ENCODE measurements around the gene FURIN.
"Not testable (repeated sequence)": the region's sequence is repeated elsewhere in the genome, so short reads cannot be mapped to it uniquely, and the experiment has no call there.

Gene FURIN

GRCh38 chr15:90873998-90874605, 5.7 kb downstream of the FURIN start:
- Mint-ChIP-seq H3K27ac (peak overlapping the region; percentile 75 to 89 (median 77)), H3K4me1 (peaks cover 39% of the 10 kb centered on the region), H3K9me3 (no peaks in the 10 kb centered on the region), H3K36me3 (ENCODE audit: low read depth) (peaks cover 20% of the 10 kb centered on the region), H3K27me3 (ENCODE audit: low read depth) (no peaks in the 10 kb centered on the region), H3K4me3 (peak overlapping the region; percentile 82 to 90 (median 89))
- TF ChIP-seq CTCF (IDR thresholded peaks at IDR 0.05; ENCODE audit: unreplicated experiment in 3 of 3) = no peak

GRCh38 chr15:90874986-90875385, 6.6 kb downstream of the FURIN start:
- Mint-ChIP-seq H3K4me3 (peak overlapping the region in 1 of 3 experiments; percentile 37), H3K36me3 (ENCODE audit: low read depth) (peaks cover 27% of the 10 kb centered on the region), H3K4me1 (peaks cover 30% of the 10 kb centered on the region)
- H3K27me3 Mint-ChIP-seq (ENCODE audit: low read depth); H3K27ac Mint-ChIP-seq; H3K9me3 Mint-ChIP-seq: not testable (repeated sequence)

- Mint-ChIP-seq H3K4me3 (no peak overlapping the region), H3K27me3 (ENCODE audit: low read depth) (no peaks in the 10 kb centered on the region), H3K4me1 (peaks cover 24% of the 10 kb centered on the region), H3K27ac (no peak overlapping the region), H3K36me3 (ENCODE audit: low read depth) (peaks cover 27% of the 10 kb centered on the region), H3K9me3 (no peaks in the 10 kb centered on the region)
- no peak for TF ChIP-seq CTCF (IDR thresholded peaks at IDR 0.05; ENCODE audit: unreplicated experiment in 3 of 3)
Observed at GRCh38 chr15:90875549-90875981, 7.2 kb downstream of the FURIN start.

GRCh38 chr15:90876046-90876445, 7.7 kb downstream of the FURIN start:
- Mint-ChIP-seq H3K4me3 (no peak overlapping the region), H3K36me3 (ENCODE audit: low read depth) (peaks cover 27% of the 10 kb centered on the region), H3K9me3 (no peaks in the 10 kb centered on the region), H3K27me3 (ENCODE audit: low read depth) (no peaks in the 10 kb centered on the region), H3K27ac (no peak overlapping the region), H3K4me1 (peaks cover 20% of the 10 kb centered on the region)
- no peak for TF ChIP-seq CTCF (IDR thresholded peaks at IDR 0.05; ENCODE audit: unreplicated experiment in 3 of 3)

- peaks cover 20% of the 10 kb centered on the region for H3K4me1 Mint-ChIP-seq
- no peak overlapping the region for H3K27ac Mint-ChIP-seq
- H3K9me3 Mint-ChIP-seq = no peaks in the 10 kb centered on the region
- peaks cover 27% of the 10 kb centered on the region for H3K36me3 Mint-ChIP-seq (ENCODE audit: low read depth)
- TF ChIP-seq CTCF (IDR thresholded peaks at IDR 0.05; ENCODE audit: unreplicated experiment in 3 of 3) = no peak
- no peak overlapping the region for H3K4me3 Mint-ChIP-seq
- H3K27me3 Mint-ChIP-seq (ENCODE audit: low read depth) = no peaks in the 10 kb centered on the region
Observed at GRCh38 chr15:90876512-90877170, 8.3 kb downstream of the FURIN start.

- Mint-ChIP-seq H3K4me1 (peaks cover 18% of the 10 kb centered on the region), H3K36me3 (ENCODE audit: low read depth) (peaks cover 27% of the 10 kb centered on the region), H3K27ac (no peak overlapping the region), H3K27me3 (ENCODE audit: low read depth) (no peaks in the 10 kb centered on the region), H3K9me3 (no peaks in the 10 kb centered on the region), H3K4me3 (no peak overlapping the region)
- no peak for TF ChIP-seq CTCF (IDR thresholded peaks at IDR 0.05; ENCODE audit: unreplicated experiment in 3 of 3)
Observed at GRCh38 chr15:90877315-90877714, 8.9 kb downstream of the FURIN start.

Measured in nephron (organoid).